IPS DF 4.7 (cell line): Measurements from ENCODE around the gene TMEM132E.

Experiments used
- DNase-seq: peaks from one replicate; pipeline ENCODE4 v3.0.0-alpha.2; 2013; ENCODE audit warnings: low spot score; ENCODE audit errors: extremely low read depth

Gene TMEM132E

DNA sequence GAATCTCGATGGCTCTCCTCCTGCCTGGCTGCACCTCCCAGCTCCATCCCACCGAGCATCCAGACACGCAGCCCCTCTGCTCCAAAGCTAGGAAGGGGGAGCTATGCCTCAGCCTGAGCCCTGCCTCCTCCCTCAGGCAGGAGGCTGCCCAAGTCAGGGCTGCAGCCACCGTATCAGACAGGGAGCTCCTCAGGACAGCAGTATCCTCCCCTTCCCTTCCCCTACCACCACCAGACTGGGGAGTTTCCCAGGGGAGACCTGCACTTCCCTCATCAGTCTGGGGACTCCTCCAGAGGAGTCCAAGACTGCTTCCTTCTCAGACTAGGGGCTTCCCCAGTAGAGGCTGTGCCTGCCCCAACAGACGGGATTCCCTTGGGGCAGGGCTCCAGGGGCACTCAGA lies 17.5 kb downstream of the TMEM132E start:
- no peak for DNase-seq

DNA sequence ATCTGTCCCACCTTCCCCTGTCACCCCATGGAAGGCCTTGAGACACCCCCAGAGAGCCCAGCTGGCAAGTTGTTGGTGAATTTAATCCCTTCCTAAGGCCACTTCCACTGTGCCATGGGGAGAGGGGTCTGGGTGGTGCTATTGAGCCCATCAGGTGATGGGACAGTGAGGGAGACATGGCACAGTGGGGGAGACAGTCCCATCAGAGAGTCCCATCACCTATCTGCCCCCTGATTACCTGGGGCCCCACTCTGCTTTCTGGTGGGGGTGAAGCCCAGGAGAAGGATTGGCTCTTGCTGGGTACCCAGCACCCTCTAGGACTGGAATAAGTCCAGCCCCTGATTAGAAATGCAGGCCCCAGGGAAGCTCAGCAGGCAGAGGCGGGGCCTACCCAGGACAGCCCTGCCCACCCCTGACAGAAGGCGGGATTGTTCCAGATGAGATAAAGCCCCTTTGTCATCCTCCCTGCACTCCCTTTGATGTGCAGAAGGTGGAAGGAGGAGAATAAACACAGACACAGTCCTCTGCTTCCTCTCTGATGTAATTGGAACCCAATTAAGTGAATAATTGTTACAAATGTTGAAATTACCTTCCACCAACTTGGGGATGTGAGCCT lies 18.9 kb downstream of the TMEM132E start:
- no peak for DNase-seq

DNA sequence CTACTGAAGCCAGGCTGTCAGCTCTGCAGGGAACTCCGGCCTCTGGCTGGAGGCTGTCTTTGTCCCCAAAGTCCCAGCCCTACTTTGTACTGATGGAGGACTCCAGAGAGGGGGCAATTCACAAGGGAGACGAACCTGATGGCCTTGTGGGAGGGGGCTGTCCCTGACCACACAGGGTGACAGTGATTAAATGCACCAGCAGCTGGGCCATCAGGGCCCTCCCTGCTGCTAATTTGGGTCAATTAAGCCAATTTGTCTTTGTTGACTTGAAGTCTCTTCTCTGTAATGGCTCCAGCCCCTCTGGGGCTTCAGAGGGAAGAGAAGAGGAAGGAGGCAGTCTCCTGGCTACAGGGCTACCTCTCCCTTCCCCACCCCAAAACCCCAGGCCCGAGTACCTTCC lies 22.0 kb downstream of the TMEM132E start:
- DNase-seq = no peak

DNA sequence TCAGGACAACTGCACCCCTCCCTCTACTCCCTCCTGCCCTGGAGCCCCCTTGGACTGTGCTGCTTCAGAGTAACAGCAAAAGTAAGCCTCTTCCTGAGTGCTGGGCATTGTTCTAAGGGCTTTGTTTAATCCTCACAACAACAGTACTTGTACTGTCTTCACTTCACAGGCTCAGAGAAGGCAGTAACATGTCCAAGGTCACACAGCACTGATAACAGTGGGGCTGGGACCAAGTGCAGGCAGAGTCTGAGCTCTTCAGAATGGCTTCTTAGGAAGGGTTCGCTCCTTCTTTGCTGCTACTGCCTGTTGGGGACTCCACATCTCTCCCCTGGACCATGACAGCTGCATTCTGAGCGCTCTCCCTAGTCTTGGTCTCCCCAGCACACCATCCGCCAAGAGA lies 24.6 kb downstream of the TMEM132E start:
- DNase-seq = no peak

DNA sequence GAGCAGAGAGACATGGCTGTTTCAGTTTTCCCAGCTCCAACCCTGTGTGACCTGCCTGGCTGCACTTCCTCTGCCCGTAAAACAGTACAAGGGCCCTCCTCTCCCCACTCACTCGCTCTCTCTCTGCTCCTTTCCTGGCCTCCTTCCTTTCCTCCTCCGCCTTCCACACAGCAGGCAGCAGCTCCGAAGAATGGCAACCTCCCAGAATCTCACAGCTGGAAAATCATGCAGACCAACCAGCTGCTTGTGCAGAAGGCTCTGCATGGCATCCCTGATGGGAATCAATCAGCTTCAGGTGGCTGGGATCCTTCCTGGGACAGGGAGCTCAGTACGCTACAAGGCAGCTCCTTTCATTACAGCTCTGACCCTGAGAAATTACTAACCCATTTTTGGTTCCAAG lies 27.4 kb downstream of the TMEM132E start:
- DNase-seq = no peak

DNA sequence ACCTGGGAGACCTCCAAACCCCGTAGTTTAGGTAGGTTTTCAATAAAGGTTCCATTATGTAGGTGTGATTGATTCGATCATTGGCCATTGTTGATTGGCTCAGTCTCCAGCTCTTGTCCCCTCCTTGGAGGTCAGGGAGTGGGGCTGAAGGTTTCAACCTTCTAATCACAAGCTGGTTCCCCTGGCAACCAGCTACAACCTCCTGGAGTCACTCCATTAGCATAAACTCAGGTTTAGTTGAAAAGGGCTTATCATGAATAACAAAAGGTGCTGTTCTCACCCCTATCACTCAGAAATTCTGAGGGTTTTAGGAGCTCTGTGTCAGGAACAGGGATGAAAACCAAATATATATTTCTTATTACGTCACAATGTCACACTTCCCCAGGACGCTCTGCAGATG lies 28.5 kb downstream of the TMEM132E start:
- DNase-seq = no peak

DNA sequence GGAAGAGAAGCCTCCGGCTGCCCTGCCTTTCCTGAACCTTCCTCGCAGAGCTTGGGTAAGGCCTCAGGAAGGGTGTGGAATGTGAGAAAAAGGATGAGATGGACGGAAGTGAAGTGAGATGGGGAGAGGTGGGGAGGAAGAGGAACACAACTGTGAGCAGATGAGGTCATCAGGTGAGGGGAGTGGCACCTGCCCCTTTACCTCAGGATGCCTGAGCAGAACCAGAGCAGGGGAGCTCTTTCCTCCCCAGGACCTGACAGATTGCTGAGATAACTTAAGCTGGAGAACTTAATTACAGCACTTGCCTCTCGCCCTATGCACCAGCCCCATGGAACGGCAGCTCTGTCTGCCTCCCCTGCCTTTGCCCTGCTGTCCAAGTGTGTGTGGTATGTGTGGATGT lies 29.8 kb downstream of the TMEM132E start:
- DNase-seq = no peak

DNA sequence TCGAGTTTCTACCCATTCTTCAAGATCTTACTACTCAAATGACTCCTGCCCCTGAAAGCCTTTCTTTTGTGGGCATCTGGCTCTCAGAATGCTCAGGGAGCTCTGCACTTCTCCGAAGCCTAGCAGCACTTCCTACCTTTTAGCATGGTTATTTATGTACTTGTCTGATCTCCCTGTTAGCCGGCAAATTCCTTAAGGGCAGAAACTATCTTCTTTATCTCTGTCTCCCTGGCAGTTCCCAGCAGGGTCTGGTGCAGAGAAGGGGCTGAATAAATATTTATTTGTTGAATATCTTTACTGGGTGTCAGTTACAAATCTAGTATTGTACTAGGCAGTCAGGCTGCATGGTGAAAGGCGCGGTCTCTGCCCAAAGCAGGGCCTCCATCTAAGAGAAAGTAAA lies 30.7 kb downstream of the TMEM132E start:
- DNase-seq = no peak

DNA sequence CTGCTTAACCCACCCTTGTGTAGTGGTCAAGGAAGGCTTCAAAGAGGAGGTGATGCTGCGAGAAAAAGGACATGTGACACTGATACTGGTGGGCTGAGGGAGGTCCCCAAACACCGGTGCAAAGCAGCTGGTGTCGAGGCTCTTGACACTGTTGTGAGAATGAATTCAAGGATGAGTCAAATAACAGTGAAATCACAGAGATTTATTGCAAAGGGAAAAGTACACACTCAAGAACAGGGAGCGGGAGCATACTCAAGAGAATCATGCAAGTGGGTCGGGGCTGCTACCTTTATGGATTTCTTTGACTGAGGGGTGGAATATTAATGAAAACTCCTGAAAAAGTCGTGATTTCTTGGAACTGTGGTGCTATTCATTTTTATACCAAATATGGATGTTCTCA lies 31.1 kb downstream of the TMEM132E start:
- DNase-seq = no peak

DNA sequence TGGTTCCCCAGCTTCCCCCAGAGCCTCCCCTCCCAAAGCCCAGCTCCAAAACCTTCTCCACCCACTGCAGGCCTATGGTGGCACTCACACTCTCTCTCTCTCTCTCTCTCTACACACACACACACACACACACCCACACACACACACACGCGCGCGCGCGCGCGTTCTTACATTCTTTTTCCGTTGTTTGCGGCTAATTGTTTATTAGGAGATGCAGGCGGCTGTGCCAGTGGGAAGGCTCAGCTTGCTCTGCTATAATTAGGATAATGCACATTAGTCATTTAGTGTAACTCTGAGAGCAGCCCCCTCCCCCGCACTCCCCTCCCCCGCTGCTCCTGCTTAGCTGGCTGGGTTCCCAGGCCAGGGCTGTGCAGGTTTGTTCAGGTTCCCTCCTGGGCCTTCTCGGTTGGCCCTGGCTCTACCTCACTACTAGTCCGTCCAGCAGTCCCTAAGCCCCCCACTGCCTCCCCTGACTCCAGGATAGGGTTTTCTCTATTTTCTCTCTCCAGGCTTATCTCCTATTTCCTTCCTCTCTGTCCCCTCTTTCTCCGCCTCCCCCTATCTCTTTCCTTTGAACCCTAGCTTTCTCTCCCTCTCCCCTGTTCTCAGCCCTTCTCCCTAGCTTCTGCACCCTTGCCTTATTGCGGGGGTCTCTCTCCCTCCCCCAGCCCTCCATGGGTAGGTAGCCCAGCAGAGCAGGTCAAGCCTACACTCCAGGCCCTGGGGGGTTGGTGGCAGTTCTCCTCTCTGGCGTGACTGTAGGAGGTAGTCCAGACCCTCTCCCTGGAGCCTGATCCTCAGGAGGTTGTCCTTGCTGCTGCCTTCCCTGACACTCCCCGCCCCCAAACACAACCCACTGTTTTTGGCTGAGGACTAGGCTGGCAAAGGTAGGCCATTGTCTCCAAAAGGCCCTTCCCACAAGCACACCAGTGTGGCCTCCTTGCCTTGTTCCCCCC lies 34.0 kb downstream of the TMEM132E start:
- DNase-seq = no peak

DNA sequence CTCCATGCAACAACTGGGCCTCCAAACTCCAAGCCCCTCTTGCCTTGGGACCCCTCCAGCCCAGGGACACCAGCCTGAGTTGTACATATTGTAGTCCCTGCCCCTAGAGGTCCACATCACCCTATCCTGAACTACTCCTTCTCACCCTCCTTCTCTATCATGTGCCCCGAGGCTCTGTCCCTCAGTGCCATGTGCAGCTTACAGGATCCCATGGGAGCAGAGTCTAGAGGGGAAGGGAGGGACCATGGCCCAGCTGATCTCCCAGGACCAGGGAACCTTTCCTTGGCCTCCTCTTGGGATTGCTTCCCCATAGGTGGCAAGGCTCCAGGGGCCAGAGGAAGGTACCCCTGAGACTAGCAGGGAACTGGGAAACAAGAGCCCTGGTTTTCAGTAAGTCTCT lies 35.3 kb downstream of the TMEM132E start:
- no peak for DNase-seq

DNA sequence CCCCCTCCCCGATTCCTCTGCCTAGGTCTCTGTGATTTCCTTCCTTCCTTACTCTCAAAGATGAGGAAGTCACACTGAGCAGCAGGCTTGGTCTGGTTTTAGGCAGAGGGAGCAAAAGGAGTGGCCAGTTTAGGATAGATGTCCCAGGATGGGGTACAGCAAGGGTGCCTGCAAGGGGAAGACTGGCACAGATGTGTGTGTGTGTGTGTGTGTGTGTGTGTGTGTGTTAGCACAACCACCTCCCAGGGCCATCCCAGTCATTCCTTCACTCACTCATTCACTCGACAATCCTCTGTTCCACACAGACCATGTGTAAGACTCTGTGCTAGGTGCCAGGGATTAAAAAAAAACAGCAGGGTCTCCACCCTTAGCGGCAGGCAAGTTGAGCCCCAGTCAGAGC lies 35.9 kb downstream of the TMEM132E start:
- no peak for DNase-seq

DNA sequence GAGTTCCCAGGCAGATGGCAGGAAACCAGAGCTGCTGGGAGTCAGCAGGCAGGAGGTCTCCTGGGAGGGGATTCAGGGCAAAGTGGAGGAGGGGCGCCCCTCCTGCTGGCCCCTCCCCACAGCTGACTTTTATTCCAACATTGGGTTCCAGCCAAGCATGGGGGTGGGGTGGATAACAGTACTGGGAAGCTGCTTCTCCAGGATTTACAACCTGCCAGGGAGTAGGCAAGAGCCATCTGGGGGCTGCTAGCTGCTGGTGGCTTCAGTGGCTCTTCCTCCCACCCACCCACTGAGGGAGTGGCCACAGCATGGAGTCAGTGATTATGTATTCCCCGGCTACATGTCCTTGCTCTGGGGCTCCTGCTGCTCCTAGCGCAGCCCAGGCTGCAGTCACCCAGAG lies 36.8 kb downstream of the TMEM132E start:
- DNase-seq = no peak

DNA sequence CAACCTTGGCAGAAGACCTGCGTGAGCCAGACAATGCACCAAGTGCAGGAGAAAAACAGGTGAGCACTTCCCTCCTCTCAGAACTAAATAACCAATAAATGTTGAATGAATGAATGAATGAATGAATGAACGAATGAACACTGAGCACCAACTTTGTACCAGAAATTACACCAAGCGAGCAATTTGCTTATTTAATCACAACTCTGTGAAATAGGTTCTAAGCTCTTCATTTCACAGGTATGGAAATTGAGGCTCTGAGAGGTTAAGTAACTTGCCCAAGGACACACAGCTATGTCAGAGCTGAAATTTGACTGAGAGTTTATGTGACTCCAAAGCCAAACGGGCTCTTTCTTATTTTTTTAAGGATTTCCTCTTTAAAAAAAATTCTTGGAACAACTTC lies 38.0 kb downstream of the TMEM132E start:
- no peak for DNase-seq

DNA sequence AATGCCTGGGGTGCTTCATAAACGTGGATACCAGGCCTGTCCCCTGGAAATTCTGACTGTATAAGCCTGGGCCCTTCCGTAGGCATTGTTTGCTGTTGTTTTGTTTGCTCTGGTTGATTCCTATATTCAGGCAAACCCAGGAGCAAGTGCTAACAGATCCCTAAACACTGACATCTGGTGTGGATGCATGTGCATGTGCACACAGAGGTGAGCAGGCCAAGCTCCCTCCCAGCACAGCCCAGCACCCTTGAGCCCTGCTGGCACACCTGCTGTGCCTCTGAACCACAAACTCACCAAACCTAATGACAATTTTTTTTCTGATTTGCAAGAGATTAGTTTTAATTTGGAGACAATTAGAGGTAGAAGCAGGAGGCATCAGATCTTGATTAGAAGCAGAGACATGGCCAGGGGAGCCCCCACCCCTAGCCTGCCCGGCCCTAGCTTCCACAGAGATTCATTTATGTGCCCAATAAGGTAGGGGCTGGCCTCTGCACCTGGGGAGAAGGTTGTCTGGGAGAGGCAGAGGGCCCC lies 40.4 kb downstream of the TMEM132E start:
- no peak for DNase-seq

DNA sequence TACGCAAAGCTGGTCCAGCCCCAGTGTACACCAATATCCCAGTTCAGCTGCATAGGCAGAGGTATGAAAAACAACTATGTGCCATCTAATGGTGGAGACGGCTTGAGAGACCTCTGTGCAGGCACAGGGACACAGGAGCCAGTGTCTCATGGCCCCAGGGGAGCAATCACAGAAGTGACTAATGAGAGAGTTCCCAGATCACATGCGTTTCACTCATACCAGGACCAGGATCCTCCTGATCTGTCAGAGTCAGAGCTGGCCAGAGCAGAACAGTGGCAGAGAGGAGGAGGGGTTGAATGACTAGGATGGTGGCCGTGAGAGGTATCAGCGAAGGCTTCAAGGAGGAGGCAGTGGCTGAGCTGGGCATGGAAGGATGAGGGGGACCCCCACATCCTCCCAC lies 41.1 kb downstream of the TMEM132E start:
- no peak for DNase-seq

DNA sequence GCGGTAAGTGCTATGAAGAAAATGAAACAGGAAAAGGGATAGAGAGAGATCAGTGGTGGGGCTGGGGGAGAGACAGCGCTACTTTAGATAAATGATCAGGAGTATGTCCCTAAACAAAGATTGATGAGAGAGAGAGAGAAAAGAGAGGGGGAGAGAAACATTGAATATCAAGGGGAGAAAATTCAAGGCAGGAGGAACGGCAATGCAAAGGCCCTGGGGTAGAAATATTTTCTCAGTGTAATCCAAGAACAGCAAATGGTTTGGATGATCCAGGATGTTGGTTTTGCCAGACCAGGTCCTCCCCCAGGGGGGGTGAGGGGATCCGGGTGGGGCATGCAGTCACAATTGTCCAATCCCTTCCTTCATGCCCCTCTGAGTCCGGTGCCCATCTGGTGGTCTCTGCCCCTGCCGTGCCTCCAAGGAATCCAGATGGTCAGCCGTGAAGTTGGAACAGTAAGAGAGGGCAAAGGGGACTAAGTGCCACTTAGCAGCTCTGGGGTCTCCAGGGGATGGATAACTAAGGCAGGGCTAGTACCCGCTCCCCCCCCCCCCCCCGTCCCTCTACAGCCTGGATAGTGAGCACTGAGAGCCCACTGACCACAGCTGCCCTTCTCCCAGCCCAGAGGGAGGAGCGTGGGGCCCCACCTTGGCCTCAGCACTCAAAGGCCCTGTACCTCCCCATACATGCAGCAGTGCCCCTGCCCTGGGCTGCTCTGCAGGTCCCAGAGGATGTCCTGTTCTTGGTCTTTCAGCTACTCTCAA lies 43.7 kb downstream of the TMEM132E start:
- no peak for DNase-seq

DNA sequence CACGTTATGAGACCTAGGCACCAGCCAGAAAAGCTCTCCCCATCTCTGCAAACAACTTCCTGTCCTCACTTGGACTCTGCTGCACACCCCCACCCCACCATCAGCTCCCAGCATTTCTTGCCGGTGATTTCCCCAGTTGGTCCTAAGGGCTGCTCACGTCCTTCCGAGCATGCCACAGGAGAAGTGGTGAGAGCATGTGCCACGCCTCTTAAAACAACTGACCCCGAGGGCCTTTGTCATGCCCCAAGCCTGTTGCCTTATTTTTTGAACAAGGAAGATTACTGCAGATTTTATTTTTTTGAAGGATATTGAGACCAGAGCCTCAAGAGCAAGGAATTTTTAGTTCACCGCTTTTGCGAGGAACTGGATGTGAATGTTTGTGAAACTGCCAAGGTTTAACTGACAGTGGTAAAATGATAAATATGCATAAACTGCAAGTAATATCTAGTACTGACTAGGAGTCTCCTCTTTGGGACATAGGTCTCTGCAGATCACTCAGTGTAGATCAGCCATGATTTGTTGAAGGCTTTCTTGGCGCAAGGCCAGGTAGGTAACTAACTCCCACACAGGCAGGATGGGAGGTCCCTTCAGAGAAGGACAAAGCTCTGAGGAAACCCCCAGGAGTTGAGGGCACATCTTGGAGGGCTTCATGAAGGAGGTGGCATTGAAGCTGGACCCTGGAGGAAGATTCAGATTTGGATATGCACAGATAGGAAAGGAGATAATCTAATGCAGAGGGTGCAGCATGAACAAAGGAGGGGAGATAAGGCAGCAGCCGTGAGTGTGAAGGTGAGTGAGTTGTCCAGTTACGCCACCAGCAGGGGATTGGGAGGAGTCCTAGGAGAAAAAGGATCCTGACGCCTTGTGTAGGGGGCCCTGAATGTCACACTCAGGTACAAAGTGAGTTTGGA lies 44.7 kb downstream of the TMEM132E start:
- DNase-seq = no peak

DNA sequence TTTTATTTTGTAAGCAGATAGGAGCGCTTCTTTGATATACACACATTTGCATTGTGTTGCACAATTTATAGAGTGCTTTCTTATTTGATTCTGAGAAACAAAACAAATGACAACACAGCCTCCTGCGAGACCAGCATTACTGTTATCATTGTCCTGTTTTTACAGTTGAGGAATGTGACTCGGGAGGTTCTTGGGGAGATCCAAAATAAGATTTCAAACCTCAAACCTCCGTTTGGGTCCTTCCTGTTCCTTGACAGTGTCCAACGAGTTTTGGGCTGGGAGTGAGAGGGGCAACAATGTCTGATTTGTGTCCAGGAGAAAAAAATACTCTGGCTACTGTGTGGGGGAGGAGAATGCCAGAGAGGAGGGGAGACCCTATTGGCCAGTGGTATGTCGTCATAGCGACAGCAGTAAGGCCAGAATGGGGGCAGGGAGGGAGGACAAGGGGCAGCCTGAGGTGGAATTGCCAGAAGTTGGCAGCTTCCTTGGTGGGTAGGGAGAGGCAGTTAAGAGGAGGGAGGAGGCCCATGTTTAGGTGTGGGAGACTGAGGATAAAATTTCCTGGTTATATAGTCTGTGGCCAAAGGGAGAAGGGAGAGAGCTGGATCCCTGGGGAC lies 45.5 kb downstream of the TMEM132E start:
- DNase-seq = no peak

DNA sequence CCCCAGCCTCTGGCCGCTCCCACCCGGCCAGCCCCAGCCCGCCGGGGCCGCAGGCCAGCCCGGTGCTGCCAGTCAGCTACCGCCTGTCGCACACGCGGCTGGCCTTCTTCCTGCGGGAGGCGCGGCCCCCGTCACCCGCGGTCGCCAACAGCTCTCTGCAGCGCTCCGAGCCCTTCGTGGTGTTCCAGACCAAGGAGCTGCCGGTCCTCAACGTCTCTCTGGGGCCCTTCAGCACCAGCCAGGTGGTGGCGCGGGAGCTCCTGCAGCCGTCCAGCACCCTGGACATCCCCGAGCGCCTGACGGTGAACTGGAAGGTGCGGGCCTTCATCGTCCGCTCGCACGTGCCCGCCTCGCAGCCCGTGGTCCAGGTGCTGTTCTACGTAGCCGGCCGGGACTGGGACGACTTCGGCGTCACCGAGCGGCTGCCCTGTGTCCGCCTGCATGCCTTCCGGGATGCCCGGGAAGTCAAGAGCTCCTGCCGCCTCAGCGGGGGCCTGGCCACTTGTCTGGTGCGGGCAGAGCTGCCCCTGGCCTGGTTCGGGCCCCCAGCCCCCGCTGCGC lies 46.8 kb downstream of the TMEM132E start:
- no peak for DNase-seq
